NCI-H2107 treated with DMSO at 0.1 percent for 48 hours (cell line): ENCODE results near the gene SMARCB1.

Experiments
- DNase-seq: peaks from one replicate; lab custom pipeline; 2025; ENCODE audit not compliant: unreplicated experiment; lab: John Stamatoyannopoulos, UW

SMARCB1 gene

DNA sequence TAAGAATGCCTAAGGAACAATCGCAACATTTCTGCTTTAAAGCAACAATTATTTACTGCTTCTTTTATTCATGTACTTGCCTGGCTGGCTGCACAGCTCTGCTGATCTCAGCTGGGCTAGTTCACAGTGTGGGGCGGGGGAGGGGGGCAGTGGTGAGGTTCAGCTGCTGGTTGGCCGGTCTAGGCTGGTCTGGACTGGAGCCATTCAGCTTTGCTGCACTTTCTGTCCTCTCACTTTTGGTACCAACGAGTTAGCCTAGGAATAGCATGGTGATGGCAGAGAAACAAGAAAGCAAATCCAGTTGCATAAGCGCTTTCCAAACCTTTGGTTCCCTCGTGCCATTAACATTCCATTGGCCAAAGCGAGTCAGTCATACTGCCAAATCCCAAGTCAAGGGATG, 91.5 kb downstream of the SMARCB1 start:
- DNase-seq = no peak

DNA sequence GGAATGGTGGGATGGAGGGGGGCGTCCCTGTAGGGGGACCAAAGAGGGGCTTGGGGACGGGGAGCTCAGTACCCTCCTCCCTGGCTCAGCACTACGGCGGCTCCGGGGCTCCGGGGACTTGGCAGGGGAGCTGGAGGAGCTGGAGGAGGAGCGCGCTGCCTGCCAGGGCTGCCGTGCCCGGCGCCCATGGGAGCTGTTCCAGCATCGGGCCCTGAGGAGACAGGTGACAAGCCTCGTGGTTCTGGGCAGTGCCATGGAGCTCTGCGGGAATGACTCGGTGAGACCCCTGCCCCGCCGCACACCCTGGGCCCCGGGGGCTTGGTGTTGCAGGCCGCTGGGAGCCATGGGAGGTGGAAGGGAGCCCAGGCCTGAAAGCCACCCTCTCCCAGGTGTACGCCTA, 95.6 kb downstream of the SMARCB1 start:
- no peak for DNase-seq

DNA sequence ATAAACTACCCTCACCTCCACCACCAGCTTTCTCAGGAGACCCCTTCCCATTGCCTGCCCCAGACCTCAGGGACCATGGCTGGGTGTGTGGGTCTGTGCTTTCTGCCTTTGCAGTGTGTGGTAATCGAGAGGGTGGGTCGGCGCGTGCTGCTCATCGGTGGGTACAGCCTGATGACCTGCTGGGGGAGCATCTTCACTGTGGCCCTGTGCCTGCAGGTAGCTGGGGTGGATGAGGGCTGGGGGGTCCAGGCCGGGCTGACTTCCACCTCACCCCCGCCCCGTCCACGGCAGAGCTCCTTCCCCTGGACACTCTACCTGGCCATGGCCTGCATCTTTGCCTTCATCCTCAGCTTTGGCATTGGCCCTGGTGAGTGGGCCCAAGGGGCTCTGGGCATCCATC, 96.9 kb downstream of the SMARCB1 start:
- no peak for DNase-seq

DNA sequence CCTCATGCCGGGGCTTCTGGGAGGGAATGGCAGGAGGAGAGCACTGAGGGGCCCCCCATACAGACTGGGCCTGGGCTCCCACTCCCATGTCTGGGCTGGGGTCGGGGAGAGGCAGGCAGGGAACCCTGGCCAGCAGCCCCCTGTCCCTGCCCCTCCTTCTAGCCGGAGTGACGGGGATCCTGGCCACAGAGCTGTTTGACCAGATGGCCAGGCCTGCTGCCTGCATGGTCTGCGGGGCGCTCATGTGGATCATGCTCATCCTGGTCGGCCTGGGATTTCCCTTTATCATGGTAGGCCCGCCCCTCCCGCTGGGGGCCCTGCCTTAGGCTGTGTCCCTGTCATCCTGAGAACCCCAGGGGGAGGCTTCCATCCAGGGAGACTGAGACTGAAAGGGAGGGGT, 97.4 kb downstream of the SMARCB1 start:
- DNase-seq = no peak
